Right lobe of liver (tissue), 6 donors: Measurements from ENCODE around the gene SMPD4. TPM values are rescaled to one million over a fixed set of nuclear protein-coding genes. Genes with fewer than 3 reads are reported as not detected.
"Not testable (repeated sequence)": the region's sequence is repeated elsewhere in the genome, so short reads cannot be mapped to it uniquely, and the experiment has no call there.

ENCODE experiments used
- ATAC-seq, 4 donors: fragments of 200-7000 bp; cut with Tn5 transposase; one replicate each; pipeline ENCODE4 v1.9.1; 2020; ENCODE audit warnings: mild to moderate bottlenecking in 4 of 4, moderate library complexity in 4 of 4
- DNase-seq, 3 donors: peaks; one replicate each; pipeline ENCODE4 v3.0.0-alpha.2; 2020
- H3K27ac ChIP-seq, 3 donors: fragments of 200-600 bp; one replicate each; pipeline ENCODE4 v1.8.0; 2022
- H3K27me3 ChIP-seq, 2 donors: fragments of 200-600 bp; one replicate each; pipeline ENCODE4 v1.8.0; 2022
- H3K36me3 ChIP-seq, 4 donors: fragments of 200-600 bp; sonication (generic) in 1 of 4; one replicate each; pipeline versions ENCODE4 v1.5.1 to v1.8.0; 2017 to 2022; ENCODE audit warnings: control low read depth in 1 of 4
- H3K4me1 ChIP-seq, 4 donors: fragments of 200-600 bp; sonication (generic) in 1 of 4; one replicate each; pipeline versions ENCODE4 v1.5.1 to v1.8.0; 2017 to 2022; ENCODE audit warnings: control low read depth in 1 of 4
- H3K4me3 ChIP-seq, 3 donors: fragments of 200-600 bp; one replicate each; pipeline ENCODE4 v1.8.0; 2022
- H3K9me3 ChIP-seq, 4 donors: fragments of 200-600 bp; sonication (generic) in 1 of 4; one replicate each; pipeline versions ENCODE4 v1.5.1 to v1.8.0; 2017 to 2022; ENCODE audit warnings: control low read depth in 1 of 4
- POLR2A ChIP-seq: fragments of 450-650 bp; IDR thresholded peaks from one replicate; pipeline ENCODE4 v1.6.1; 2017; ENCODE audit warnings: antibody characterized with exemption, mild to moderate bottlenecking
- WGBS: methylation state at CpG from one replicate; pipeline ENCODE4 v1.1.6; 2018; ENCODE audit warnings: low coverage, low lambda C conversion rate; ENCODE audit not compliant: insufficient coverage; ENCODE audit errors: missing lambda C conversion rate; 5-methylcytosine and 5-hydroxymethylcytosine counted together
- intact Hi-C, 2 donors: fragments of 100-400 bp; cut with DNase I; formaldehyde crosslinking; loops; one replicate each; pipeline versions ENCODE4 v1.11.2 to v1.14.1; 2022
- total RNA-seq, 6 experiments: library from RNA; depleted of rRNA in 2 of 6; stranded (reverse); fragments of >200 nt in 2 of 6; fragmentation: NEBNext Ultra II Directional in 3 of 6; extraction: Animal tissue kit (Norgen Biotek cat#: 25700) in 3 of 6; gene quantifications; one replicate each; pipeline versions ENCODE4 v1.1.0 to v1.2.4, GENCODE V29; 2016 to 2023
- TF ChIP-seq, protein P1 (sequence below), 4 donors: fragments of 200-600 bp in 3 of 4; fragments of 450-650 bp in 1 of 4; IDR thresholded peaks; one replicate each; pipeline versions ENCODE4 v1.5.1 to v1.8.0; 2016 to 2022; ENCODE audit warnings: antibody characterized with exemption in 4 of 4, mild to moderate bottlenecking in 2 of 4
- donor health status: DM: no; HTN: yes; CAD: no.
- donor health status: DM: no; HTN: no; CAD: no.
- donor health status: DM: no; HTN: no; CAD: no.
- donor health status: DM: no; HTN: yes; CAD: no.
- donor health status: DM: no; HTN: yes; CAD: no.

The SMPD4 gene
- total RNA-seq, 6 experiments from 2014 or later, result 19.0 to 24.3 (median 21.6) TPM

DNA sequence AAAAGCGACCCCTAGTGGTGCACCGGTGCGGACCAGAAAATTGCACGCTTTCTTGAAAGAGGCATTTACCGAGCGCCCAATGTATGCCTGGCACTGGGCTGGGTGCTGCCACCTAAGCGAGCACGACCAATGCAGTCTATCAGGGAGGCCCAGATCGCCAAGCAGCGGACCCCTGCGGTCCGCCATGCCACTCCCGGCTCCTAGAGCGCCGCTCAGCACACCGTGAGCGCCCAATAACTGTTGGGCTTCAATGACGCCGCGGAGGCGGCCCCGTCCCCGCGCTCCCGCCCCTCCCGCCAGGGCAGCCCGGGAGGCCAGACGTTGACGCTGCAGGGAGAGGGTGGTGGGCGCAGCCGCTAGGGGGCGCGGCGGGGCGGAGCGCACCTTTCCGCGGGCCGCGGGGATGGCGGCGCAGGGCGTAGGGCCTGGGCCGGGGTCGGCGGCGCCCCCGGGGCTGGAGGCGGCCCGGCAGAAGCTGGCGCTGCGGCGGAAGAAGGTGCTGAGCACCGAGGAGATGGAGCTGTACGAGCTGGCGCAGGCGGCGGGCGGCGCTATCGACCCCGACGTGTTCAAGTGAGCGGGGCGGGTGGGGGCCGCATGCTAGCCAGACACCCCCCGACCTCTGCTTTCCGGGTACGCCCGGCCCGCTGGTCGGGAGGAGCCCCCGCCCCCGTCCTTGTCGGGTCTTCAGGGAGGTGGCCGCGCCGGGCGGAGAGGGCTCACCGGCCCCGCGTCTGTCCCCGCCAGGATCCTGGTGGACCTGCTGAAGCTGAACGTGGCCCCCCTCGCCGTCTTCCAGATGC, 679 bp upstream of the SMPD4 start, which contains the start of gene MZT2B:
Gene MZT2B, plus strand, starts transcription at position 383 of the 803 bp plus-strand sequence. Its CDS starts 21 bp downstream, at position 404.
- H3K9me3 ChIP-seq, H3K36me3 ChIP-seq, H3K27me3 ChIP-seq, H3K4me1 ChIP-seq: not testable (repeated sequence)
- TF ChIP-seq POLR2A, result peak; percentile 29
- TF ChIP-seq, protein P1, sequence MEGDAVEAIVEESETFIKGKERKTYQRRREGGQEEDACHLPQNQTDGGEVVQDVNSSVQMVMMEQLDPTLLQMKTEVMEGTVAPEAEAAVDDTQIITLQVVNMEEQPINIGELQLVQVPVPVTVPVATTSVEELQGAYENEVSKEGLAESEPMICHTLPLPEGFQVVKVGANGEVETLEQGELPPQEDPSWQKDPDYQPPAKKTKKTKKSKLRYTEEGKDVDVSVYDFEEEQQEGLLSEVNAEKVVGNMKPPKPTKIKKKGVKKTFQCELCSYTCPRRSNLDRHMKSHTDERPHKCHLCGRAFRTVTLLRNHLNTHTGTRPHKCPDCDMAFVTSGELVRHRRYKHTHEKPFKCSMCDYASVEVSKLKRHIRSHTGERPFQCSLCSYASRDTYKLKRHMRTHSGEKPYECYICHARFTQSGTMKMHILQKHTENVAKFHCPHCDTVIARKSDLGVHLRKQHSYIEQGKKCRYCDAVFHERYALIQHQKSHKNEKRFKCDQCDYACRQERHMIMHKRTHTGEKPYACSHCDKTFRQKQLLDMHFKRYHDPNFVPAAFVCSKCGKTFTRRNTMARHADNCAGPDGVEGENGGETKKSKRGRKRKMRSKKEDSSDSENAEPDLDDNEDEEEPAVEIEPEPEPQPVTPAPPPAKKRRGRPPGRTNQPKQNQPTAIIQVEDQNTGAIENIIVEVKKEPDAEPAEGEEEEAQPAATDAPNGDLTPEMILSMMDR (IDR thresholded peaks at IDR 0.05), result peak; percentile 63 to 97 (median 74)
- intact Hi-C loops, result loop anchor here in 1 of 2 donors (10.0 kb wide), 1 partner anchor 153 kb away; no protein-coding TSS in a partner anchor
- Histone ChIP-seq H3K27ac (peak within 1 kb of the TSS; percentile 74 to 88 (median 83)), H3K4me3 (peak within 1 kb of the TSS; percentile 69 to 99 (median 98))
- WGBS, result 0% methylated on average over 1 of the region's 86 CpGs
- DNase-seq (peak; percentile 92 to 93 (median 93)), ATAC-seq (peak; percentile 87 to 93 (median 92))

DNA sequence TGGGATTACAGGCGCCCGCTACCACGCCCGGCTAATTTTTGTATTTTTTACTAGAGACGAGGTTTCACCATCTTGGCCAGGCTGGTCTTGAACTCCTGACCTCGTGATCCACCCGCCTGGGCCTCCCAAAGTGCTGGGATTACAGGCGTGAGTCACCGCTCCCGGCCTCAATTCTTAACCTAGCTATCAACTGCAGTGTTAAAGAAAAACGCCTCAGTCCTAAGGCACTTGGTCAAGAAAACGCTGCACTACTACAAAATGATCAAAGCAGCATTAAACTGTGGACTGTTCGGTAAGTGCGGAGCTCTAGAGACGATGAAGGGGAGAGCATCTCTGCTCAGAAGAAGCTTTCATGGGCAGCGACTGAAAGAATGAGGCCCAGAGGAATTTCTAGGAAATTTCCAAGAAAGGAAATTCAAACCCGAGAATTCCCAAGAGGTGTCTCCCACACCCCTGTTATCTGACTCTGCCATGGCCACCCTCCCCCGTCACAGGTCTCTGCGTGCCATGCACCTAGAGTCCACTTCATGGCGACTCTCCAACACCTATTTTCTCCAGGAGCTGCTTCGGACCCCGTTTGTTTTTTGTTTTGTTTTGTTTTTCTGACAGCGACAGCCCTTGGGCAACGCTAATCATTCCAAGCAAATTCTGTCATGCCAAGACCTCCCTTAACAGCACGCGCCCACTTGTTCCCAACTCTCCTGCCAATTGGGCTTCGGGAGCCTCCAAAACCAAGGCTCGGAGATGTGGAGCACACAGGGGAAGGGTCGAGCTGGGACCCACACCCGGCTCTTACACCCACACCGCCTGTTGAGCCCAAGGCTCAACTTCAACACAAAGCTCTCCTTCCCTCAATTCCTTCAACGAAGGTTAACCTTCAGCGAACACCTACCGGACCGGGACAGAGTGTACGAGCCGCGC, 738 bp downstream of the SMPD4 start:
- 30% methylated on average over 33 of the region's 38 CpGs for WGBS
- peak overlapping the region; percentile 74 to 88 (median 83) for H3K27ac ChIP-seq
- H3K4me1 ChIP-seq, result not testable (repeated sequence)

DNA sequence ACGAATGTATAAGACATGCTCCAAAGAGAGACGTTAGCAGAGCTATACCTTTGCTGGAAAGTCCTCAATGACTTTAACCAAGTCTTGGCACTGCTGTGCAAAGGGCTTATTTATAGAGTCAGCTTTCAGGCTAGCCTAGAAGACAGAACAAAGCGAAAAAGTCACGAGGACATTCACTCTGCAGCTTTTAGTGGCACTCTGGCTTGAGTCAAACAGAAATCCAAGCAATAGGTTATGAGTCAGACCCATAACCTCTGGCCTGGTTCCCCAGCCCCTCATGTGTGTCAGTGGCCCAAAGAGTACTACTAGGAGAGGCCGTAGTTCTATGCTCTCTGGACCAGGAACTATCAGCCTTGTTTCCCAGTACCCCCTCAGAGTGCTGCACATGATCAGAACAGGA, 6.5 kb downstream of the SMPD4 start:
- H3K4me3 ChIP-seq, H3K4me1 ChIP-seq, H3K27ac ChIP-seq, H3K27me3 ChIP-seq, DNase-seq, H3K9me3 ChIP-seq, intact Hi-C loops, ATAC-seq: not testable (repeated sequence)
- H3K36me3 ChIP-seq, result peaks cover 0 to 12% (median 0%) of the 10 kb centered on the region in 4 donors
- 85% methylated on average over 4 of the region's 5 CpGs for WGBS

More for the DNA sequence above, 738 bp downstream of the SMPD4 start:
- ATAC-seq, H3K27me3 ChIP-seq, DNase-seq, H3K9me3 ChIP-seq, H3K36me3 ChIP-seq: not testable (repeated sequence)
- H3K4me3 ChIP-seq, result peak overlapping the region; percentile 69 to 99 (median 98)
- intact Hi-C loops, result loop anchor here in 1 of 2 donors (10.0 kb wide), 1 partner anchor 154 kb away; no protein-coding TSS in a partner anchor

DNA sequence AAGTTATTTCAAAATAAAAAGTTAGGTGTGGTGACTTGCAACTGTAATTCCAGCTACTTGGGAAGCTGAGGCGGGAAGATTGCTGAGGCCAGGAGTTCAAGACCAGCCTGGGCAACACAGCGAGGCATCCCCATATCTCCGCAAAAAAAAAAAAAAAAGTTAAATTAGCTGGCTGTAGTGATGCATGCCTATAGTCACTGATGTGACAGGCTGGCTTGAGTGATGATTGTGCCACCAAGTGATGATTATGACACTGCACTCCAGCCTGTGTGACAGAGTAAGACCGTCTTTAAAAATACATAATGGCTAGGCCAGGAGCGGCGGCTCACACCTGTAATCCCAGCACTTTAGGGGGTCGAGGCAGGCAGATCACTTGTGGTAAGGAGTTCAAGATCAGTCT, 11.5 kb downstream of the SMPD4 start:
- no peaks in the 10 kb centered on the region for H3K4me1 ChIP-seq
- peaks cover 0 to 37% (median 7%) of the 10 kb centered on the region in 4 donors for H3K36me3 ChIP-seq
- no peak for TF ChIP-seq POLR2A
- TF ChIP-seq, protein P1 (IDR thresholded peaks at IDR 0.05), result no peak
- no peak for DNase-seq
- no peaks in the 10 kb centered on the region for H3K9me3 ChIP-seq
- no peak overlapping the region for H3K4me3 ChIP-seq
- intact Hi-C loops, result no loop called here
- H3K27me3 ChIP-seq, result no peaks in the 10 kb centered on the region
- no peak overlapping the region for H3K27ac ChIP-seq
- WGBS, result 100% methylated on average over 3 of the region's 7 CpGs
- no peak for ATAC-seq

DNA sequence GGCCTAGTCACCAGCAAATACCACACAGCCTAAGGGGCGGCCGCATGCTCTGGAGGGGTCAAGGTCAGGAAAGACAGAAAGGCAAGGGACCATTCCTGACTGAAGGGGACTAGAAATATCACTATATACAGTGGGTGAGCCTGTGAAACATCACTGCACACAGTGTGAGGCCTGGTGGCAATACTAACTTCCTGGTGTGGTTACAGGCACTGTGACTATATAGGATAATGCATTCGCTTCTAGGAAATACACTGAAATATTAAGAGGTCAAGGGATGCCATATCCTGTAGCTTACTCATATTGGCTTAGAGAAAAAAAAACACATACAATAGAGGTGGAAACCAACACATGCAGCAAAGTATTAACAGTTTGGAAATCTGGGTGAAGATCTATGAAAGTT, 12.2 kb downstream of the SMPD4 start:
- H3K4me1 ChIP-seq, H3K9me3 ChIP-seq, H3K27ac ChIP-seq, H3K27me3 ChIP-seq, ATAC-seq, H3K4me3 ChIP-seq, intact Hi-C loops, DNase-seq: not testable (repeated sequence)
- peaks cover 0 to 39% (median 10%) of the 10 kb centered on the region in 4 donors for H3K36me3 ChIP-seq
- WGBS, result 75% methylated on average over 3 of the region's 3 CpGs

DNA sequence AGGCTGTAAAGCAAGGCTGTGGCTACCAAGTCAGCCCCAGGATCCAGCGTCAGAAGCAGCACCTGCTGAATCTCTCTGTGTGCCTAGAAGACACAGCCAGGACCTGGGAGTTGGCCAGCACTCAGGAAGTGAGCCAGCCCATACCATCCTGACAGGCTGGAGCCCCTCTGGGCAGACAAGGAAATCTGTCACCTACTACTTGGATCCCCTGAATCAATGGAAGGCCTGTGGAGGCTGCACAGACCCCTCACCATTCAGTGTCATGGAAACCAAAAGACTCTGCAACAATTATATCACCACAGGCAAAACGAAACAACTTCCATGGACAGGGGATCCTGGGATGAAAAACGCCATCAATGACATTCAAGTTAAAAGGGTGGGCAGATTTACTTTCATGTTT, 14.8 kb downstream of the SMPD4 start:
- 97% methylated on average over 2 of the region's 3 CpGs for WGBS
- H3K4me3 ChIP-seq, DNase-seq, H3K4me1 ChIP-seq, intact Hi-C loops, ATAC-seq, H3K27me3 ChIP-seq, H3K9me3 ChIP-seq, H3K27ac ChIP-seq: not testable (repeated sequence)
- H3K36me3 ChIP-seq, result peaks cover 0 to 48% (median 14%) of the 10 kb centered on the region in 4 donors
